Fibroblast of skin of abdomen (primary cell): Measurements from ENCODE around the gene EDEM3.
"Not testable (repeated sequence)": the region's sequence is repeated elsewhere in the genome, so short reads cannot be mapped to it uniquely, and the experiment has no call there.

Source experiments
- DNase-seq: peaks from one replicate; pipeline ENCODE4 v3.0.0-alpha.2; 2013

EDEM3 gene

GRCh38 chr1:184770181-184770979 lies 15.7 kb upstream of the EDEM3 start:
- no peak for DNase-seq

- no peak for DNase-seq
Measured at GRCh38 chr1:184769241-184769640, 14.6 kb upstream of the EDEM3 start.

- no peak for DNase-seq
Measured at GRCh38 chr1:184768467-184768866, 13.8 kb upstream of the EDEM3 start.

- no peak for DNase-seq
Measured at GRCh38 chr1:184767591-184767990, 12.9 kb upstream of the EDEM3 start.

- no peak for DNase-seq
Measured at GRCh38 chr1:184764483-184764882, 9.8 kb upstream of the EDEM3 start.

DNA sequence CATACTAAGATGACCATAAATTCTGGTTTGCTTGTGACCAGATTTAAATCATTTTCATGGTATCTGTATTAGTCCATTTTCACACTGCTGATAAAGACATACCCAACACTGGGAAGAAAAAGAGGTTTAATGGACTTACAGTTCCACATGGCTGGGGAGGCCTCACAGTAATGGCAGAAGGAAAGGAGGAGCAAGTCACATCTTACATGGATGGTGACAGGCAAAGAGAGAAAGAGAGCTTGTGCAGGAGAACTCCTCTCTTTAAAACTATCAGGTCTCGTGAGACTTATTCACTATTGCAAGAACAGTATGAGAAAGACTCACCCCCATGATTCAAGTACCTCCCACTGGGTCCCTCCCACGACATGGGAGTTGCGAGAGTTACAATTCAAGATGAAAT lies 8.9 kb upstream of the EDEM3 start:
- not testable (repeated sequence) for DNase-seq

GRCh38 chr1:184761969-184762485 lies 7.4 kb upstream of the EDEM3 start:
- no peak for DNase-seq

DNA sequence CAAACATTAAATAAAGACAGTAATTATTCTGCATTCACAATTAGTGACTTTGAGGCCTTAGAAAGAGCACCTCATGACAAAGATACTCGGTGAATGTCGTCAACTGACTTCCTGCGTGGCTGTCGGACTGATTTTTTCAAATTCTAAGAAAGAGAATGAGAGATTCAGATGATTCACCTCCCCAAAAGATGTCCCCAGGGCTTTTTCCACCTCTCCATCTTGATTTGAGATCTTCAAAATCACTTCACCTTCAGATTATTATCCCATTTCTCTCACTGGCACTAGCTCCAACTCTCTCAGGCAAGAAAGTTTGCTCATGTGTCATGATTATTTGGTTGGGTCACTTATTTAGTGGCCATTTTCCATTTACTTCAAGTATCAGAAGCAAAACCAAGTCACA lies 5.0 kb upstream of the EDEM3 start:
- DNase-seq: no peak

DNA sequence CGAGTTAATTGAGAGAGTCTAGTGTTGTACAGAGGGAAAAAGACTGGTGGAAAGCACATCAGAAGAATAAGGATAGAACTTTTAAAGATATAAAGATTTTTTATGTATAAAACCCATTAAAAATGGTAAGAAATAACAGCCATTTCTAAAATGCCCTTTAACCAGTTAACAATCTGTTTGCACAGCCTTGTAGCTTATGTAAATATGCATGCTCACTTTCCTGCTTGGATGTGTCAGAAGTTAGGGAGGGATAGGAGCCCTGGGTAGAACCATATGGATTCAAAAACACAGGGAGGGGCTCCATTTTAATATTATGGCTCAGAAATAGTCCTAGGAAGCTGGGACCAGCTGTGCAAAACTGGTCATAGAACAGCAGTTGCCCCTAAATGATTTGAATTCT lies 4.5 kb upstream of the EDEM3 start:
- no peak for DNase-seq

DNA sequence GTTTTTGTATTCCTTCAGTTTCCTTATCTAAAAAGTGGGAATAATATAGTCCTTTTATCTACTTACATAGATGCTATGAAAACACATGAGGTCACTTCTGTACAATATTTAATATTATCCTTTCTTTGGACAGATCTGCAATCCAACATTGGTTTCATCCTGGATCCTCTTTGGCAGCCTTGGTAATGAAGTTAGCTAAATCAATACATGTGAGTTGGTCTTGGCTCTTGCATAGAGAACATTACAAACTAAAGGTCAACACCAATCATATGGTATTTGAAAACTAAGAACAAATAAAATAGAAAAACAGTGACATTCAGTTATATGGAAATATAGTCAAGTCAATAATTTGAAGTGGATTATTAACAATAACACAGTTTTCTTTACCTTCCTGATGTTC lies 3.2 kb upstream of the EDEM3 start:
- no peak for DNase-seq

DNA sequence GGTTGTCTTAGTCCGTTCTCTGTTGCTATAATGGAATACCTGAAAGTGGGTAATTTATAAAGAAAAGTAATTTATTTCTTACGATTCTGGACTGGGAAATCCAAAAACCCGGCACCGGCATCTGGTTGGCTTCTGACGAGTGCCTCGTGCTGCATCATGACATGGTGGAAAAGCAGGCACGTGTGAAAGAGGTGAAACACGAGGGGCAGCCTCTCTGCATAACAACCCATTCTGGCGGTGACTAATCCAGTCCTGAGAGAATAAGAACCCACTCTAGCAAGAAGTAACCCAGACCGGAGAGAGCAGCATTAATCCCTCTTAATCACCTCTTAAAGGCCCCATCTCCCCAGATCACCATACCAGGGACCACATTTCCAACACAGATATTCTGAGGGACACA lies 2.7 kb upstream of the EDEM3 start:
- no peak for DNase-seq

DNA sequence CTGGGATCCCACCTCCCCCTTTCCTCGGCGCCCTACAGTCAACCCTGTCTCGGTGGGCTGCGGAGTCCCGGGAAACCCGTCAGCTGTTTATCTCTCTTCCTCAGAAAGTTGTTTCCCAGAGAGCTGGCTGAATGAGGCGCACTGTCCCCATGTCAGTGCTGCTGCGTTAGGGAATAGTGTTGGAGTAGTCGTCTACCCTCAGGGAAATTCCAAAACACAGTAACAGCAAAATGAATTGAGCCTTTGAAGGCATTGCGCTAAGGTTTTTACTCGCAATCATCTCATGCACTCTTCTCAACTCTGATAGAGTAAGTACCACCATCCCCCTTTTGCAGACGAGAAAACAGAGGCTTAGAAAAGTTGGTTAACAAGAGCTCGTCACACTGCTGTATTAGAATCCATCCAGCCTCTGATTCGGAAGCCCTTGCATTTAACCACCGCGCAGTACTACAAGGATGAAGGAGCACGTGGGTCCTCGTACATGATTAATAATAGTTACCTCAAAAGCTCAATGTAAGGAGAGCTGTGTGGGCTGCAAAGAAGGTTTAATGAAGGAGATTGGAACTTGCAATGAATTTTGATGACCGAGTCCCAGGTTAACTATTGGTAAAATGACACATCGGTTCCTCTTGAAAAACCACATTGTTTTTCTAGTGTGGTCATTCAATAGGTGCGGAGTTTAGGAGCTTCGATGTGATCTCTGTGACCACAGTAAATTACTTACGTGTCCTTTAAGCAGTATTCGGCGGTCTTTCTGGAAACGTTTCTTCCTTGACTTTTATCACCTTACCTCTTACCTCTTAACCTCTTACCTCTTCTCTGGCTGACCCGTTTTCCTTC lies 788 bp upstream of the EDEM3 start:
- DNase-seq: peak; percentile 29

DNA sequence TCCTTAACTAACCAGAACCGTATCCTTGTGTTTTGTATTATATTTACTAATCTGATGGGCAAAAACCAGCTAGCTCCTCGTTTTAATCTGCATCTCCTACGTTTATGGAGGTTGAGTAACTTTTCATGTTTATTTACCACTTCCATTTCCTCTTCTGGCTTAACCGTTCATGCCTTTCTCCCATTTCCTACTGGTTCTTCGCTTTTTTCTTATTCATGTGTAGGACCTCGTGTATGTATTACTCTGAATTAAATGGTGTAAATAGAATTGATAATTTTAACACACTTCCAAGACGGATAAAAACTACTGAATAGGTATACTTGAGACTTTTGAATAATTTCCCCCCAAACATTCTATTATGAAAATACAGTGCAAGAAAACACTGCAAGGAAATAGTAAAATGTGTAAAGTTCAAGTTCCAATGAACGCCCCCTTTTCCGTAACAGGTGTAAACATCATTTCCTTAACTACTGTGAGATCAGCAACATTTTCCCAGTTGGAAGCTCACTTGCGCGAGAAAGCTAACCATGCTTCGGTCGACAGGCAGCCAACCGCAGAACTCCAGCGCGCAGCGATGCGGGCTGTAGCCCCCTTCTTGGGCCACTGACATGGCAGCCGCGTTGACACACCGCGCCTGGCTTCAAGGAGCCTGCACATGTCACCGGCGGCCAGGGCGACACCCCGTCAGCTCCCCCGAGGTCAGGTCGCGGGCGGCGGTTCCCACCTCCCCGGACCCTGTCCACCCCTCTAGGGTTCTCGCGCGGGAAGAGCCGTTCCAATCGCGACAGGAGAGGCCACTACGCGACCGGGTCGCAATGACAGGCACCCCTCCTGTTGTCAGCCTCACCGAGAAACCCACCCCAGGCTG lies 816 bp downstream of the EDEM3 start:
- peak; percentile 11 for DNase-seq

DNA sequence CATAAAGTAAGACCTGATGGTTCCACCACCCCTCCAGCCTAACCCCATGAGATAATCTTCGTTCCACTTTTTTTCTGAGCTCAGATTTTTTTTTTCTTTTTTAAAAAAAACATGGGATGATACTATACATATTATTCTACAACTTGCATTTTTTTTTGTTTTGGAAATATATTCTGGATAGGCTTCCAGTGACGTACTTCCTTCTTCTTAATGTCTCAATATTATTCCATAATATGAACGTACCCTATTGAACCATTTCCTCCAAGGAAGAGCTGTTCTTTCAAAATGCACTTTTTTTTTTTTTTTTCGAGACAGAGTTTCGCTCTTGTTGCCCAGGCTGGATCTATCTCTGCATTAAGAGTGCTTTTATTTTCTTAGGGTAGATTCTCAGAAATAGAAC lies 1.5 kb downstream of the EDEM3 start:
- no peak for DNase-seq

- no peak for DNase-seq
Measured at GRCh38 chr1:184752656-184753055, 2.0 kb downstream of the EDEM3 start.

GRCh38 chr1:184748740-184749139 lies 5.9 kb downstream of the EDEM3 start:
- DNase-seq: no peak

- no peak for DNase-seq
Measured at GRCh38 chr1:184747089-184747955, 7.3 kb downstream of the EDEM3 start.

- DNase-seq: no peak
Measured at GRCh38 chr1:184745929-184746638, 8.6 kb downstream of the EDEM3 start.

GRCh38 chr1:184745110-184745509 lies 9.5 kb downstream of the EDEM3 start:
- DNase-seq: no peak

DNA sequence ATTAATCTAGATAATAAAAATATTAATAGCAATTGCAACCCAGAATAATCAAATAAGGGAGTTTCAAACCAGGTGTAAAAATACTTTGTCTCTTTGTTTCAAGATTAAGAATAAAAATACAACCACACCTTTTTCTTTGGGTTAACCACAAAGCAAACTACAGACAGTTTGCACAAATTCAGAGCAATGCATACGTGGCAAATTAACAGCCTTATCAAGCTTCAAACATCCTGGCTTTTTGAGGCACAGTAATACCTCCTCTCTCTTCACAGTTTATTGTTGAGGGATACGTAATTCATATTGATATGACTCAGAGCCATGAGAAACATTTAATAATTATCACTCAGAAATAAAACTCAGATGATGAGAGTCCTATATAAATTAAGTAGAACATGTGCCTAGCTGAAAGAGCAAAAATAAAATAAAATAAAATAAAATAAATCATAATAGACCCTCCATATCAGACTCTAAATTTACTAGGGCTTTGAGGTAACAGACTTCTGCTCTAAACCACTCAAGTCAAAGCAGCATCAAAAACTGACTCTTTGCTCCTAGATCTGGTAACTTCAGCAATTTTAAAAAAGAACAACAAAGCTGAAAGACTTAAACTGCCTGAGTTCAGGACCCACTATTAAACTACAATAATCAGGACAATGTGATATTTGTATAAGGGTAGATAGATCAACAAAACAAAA lies 11.4 kb downstream of the EDEM3 start:
- DNase-seq: no peak
